KMS-11 (cell line): Measurements from ENCODE around the gene SNRPA.

Experiments
- H2AFZ ChIP-seq: fragments of 200-600 bp; sonication (generic); 2 replicates; pipeline ENCODE4 v1.6.1; 2016; ENCODE audit warnings: antibody characterized with exemption, mixed run types, low read depth
- H3K27ac ChIP-seq: fragments of 200-600 bp; sonication (generic); 2 replicates; pipeline ENCODE4 v1.6.1; 2016; ENCODE audit warnings: mild to moderate bottlenecking, mixed run types
- H3K27me3 ChIP-seq: fragments of 200-600 bp; sonication (generic); 2 replicates; pipeline ENCODE4 v1.6.1; 2017; ENCODE audit warnings: mild to moderate bottlenecking, low read depth, mixed run types, moderate library complexity; ENCODE audit not compliant: insufficient read depth
- H3K36me3 ChIP-seq: fragments of 200-600 bp; sonication (generic); 2 replicates; pipeline ENCODE4 v1.6.1; 2017; ENCODE audit warnings: mild to moderate bottlenecking, mixed run types; ENCODE audit not compliant: insufficient read depth
- H3K4me1 ChIP-seq: fragments of 200-600 bp; sonication (generic); 2 replicates; pipeline ENCODE4 v1.6.1; 2016; ENCODE audit warnings: mild to moderate bottlenecking, low read depth, mixed run types; ENCODE audit not compliant: poor library complexity, severe bottlenecking
- H3K4me2 ChIP-seq: fragments of 200-600 bp; sonication (generic); 2 replicates; pipeline ENCODE4 v1.7.0; 2016; ENCODE audit warnings: mild to moderate bottlenecking, mixed run types
- H3K4me3 ChIP-seq: fragments of 200-600 bp; sonication (generic); IDR thresholded peaks from 2 replicates; pipeline ENCODE4 v1.6.1; 2017; ENCODE audit warnings: low read depth, low read length, mixed read lengths; ENCODE audit not compliant: insufficient read depth
- H3K79me2 ChIP-seq: fragments of 200-600 bp; sonication (generic); 2 replicates; pipeline ENCODE4 v1.6.1; 2016; ENCODE audit warnings: low read depth, mixed run types; ENCODE audit not compliant: insufficient read depth
- H3K9ac ChIP-seq: fragments of 200-600 bp; sonication (generic); 2 replicates; pipeline ENCODE4 v1.6.1; 2016; ENCODE audit warnings: mild to moderate bottlenecking, mixed run types
- H4K20me1 ChIP-seq: fragments of 200-600 bp; sonication (generic); 2 replicates; pipeline ENCODE4 v1.6.1; 2016; ENCODE audit warnings: mild to moderate bottlenecking, mixed run types; ENCODE audit not compliant: insufficient read depth
- TF ChIP-seq, protein P1 (sequence below): fragments of 200-600 bp; sonication (generic); conservative IDR thresholded peaks from 2 replicates; pipeline ENCODE4 v1.6.1; 2017; ENCODE audit warnings: low read depth, mild to moderate bottlenecking, antibody characterized with exemption, low read length, moderate library complexity, mixed read lengths

Gene SNRPA

DNA sequence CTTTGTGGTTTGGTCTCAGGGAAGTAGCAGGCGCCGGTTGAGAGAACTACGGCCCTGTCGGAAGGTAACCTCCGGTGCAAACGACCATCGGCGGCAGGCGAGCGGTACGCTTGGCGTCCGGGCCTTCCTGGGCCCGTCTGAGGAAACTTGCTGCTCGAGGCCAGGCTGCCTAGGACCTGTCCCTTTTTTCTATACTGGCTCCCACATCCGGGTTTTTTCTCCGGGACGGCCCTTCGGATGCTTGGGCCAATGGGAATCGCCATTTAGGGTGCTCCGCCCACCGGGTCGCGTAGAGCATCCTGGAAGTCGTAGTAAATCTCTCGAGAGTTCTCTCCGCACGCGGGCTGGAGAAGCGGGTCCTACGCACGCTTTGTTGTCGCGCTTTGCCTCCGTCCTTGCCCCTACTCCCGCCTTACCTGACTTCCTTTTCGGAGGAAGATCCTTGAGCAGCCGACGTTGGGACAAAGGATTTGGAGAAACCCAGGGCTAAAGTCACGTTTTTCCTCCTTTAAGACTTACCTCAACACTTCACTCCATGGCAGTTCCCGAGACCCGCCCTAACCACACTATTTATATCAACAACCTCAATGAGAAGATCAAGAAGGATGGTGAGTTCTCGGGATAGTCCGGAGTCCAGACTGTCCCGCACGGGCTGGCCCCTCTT lies at the start of gene SNRPA:
SNRPA (plus strand) TSS at position 330 of the 664 bp plus-strand sequence; CDS start at position 536, 206 bp downstream.
- Histone ChIP-seq H3K4me1 (peaks cover 51% of the 10 kb centered on the region), H3K27me3 (no peaks in the 10 kb centered on the region), H2AFZ (peak within 1 kb of the TSS; percentile 50; the same call in 1 of the 2 replicates), H3K36me3 (peaks cover 2% of the 10 kb centered on the region; the same call in 1 of the 2 replicates), H3K4me3 (peak within 1 kb of the TSS; percentile 69), H3K9ac (peak within 1 kb of the TSS; percentile 90), H3K27ac (peak within 1 kb of the TSS; percentile 80), H3K79me2 (peaks cover 50% of the 10 kb centered on the region), H3K4me2 (peak within 1 kb of the TSS; percentile 95), H4K20me1 (peaks cover 8% of the 10 kb centered on the region; the same call in 1 of the 2 replicates)
- TF ChIP-seq, protein P1, sequence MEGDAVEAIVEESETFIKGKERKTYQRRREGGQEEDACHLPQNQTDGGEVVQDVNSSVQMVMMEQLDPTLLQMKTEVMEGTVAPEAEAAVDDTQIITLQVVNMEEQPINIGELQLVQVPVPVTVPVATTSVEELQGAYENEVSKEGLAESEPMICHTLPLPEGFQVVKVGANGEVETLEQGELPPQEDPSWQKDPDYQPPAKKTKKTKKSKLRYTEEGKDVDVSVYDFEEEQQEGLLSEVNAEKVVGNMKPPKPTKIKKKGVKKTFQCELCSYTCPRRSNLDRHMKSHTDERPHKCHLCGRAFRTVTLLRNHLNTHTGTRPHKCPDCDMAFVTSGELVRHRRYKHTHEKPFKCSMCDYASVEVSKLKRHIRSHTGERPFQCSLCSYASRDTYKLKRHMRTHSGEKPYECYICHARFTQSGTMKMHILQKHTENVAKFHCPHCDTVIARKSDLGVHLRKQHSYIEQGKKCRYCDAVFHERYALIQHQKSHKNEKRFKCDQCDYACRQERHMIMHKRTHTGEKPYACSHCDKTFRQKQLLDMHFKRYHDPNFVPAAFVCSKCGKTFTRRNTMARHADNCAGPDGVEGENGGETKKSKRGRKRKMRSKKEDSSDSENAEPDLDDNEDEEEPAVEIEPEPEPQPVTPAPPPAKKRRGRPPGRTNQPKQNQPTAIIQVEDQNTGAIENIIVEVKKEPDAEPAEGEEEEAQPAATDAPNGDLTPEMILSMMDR: no peak

DNA sequence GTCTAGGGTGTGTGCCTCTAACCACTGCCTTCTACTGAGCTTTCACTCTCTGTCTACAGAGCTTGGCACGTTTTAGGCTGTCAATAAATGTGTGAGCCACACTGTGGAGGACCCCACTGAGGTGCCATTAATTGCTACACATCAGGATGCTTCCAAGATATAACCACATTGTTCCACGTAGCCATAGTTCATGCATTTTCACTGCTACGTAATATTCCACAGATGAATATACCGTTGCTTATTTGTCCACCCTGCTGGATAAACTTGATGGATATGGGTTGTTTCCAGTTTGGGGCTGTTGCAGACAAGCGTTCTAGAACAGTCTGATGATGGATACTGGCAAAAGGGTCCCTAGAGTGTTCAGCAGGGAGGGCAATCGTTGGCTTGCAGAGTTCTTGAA lies 49.2 kb upstream of the SNRPA start:
- Histone ChIP-seq H3K4me1 (no peaks in the 10 kb centered on the region), H3K4me2 (no peak overlapping the region), H3K4me3 (no peak overlapping the region), H3K36me3 (no peaks in the 10 kb centered on the region), H3K9ac (no peak overlapping the region), H4K20me1 (no peaks in the 10 kb centered on the region), H2AFZ (no peak overlapping the region), H3K79me2 (no peaks in the 10 kb centered on the region), H3K27me3 (no peaks in the 10 kb centered on the region), H3K27ac (no peak overlapping the region)
- TF ChIP-seq, protein P1: no peak

DNA sequence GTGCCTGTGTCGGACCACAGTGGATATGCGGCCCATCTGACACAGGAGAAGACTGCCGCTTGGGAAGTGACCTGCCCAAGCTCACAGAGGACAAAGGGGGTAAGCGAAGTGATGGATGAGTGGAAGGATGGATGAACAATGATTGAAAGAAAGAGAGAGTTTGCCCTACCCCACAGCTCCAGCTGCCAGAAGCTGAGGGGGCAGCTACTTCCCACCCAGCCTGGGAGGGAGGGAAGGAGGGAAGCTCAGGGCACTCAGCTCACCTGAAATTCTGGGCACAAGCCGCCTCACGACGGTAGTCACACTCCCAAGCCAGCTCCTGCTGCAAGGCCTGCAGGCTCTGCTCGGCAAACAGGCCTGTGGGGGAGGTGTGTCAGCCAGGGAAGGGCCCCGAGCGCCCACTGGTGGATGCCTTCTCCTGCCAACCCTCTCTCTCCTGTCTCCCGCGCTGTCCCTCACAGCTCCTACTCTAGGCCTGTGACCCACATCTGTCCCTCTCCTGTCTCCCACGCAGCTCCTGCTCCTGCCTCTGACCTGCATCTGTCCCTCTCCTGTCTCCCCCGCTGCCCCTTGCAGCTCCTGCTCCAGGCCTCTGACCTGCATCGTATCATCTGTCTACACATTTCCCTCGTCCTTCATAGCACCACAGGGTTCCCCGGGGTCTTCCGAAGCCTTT lies 48.5 kb upstream of the SNRPA start:
- Histone ChIP-seq H4K20me1 (no peaks in the 10 kb centered on the region), H3K27ac (no peak overlapping the region), H3K36me3 (no peaks in the 10 kb centered on the region), H3K9ac (no peak overlapping the region), H3K4me1 (no peaks in the 10 kb centered on the region), H2AFZ (no peak overlapping the region), H3K27me3 (no peaks in the 10 kb centered on the region), H3K4me3 (no peak overlapping the region), H3K79me2 (no peaks in the 10 kb centered on the region), H3K4me2 (no peak overlapping the region)
- TF ChIP-seq, protein P1: no peak

DNA sequence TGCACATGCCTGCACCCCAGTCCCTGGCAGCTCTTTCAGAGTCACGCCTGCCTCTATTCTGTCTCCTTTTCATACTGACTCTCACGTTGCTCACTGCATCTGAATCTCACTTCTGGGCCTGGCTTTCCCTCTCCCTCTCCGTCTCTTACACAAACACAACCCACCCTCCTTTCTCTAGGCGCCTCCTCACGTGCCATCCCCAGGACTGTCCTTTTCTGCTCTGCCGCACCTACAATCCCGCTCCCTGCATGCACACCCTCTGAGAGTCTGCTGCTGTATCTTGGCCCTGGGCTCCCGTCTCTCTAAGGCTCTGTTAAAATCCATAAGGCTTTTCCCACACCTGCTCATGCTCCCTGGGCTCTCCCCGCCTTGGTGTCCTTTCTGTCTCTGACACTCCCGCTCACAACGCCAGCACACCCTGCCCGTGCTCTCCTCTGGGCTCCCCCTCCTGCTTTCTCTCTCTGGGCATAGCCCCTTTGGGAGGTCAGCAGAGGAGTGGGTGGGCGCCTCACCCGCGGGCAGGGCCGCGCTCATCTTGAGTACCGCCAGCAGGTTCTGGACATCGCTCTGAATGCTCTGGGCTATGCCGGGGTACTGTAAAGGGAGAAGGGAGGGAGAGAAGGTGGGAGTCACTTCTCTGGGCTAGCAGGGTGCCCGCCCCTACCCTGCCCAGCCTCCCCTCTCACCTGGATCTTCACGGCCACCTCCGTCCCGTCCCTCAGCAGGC lies 47.8 kb upstream of the SNRPA start:
- TF ChIP-seq, protein P1: no peak
- Histone ChIP-seq H3K27ac (no peak overlapping the region), H3K79me2 (no peaks in the 10 kb centered on the region), H3K9ac (no peak overlapping the region), H2AFZ (no peak overlapping the region), H3K27me3 (no peaks in the 10 kb centered on the region), H3K4me3 (no peak overlapping the region), H4K20me1 (no peaks in the 10 kb centered on the region), H3K4me1 (no peaks in the 10 kb centered on the region), H3K36me3 (no peaks in the 10 kb centered on the region), H3K4me2 (no peak overlapping the region)
